Measurements from ENCODE around the gene TRMT61A. TPM values are rescaled to one million over a fixed set of nuclear protein-coding genes. Genes with fewer than 3 reads are reported as not detected.

TRMT61A gene
- total and polyA plus RNA-seq, 2 of the 4 experiments (the other 2 are of a cell fraction), result 5.7 to 16.2 TPM

DNA sequence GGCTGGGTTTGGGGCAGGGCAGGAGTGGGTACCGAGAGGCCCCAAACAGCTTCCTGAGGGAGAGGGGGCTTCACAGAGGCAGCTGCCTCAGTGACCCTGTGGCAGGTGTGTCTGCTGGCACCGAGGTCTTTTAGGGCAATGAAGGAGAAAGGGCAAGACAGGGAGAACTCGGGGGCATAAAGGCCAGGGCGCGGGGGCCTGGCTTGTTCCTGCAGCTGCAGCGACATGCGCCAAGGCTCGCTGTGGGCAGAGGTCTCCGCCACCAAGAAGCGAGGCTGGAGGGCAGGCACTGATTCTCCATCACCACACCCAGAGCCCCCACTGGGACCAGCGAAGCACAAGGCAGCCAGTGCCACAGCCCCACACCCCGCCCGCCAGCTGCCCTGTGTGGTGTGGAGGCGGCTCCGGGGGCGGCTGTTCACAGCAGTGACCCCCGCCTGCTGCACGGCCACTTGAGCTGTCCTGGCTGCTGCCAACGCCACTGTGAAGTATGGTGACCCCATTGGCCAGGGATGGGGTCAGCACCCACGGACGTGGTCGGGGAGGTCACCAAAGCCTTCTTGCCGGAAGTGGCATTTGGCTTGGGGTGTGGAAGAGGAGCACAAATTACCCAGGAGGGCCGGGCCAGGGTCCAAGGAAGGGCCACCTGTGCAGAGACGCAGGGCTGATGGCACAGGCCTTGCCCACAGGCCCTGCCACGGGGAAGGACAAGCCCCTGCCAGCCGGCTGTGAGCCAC is 17.1 kb downstream of the TRMT61A start:
- Histone ChIP-seq H2BK20ac (ENCODE audit: low read depth, low read length) (no peak overlapping the region), H3K27ac (ENCODE audit: insufficient read depth, low read length) (no peak overlapping the region), H3K4me2 (ENCODE audit: low read depth, low read length) (no peak overlapping the region), H4K8ac (ENCODE audit: low read depth in 2 of 2, low read length in 2 of 2) (no peak overlapping the region), H3K36me3 (ENCODE audit: control insufficient read depth, insufficient read depth, low read length) (no peaks in the 10 kb centered on the region), H3K27me3 (ENCODE audit: control insufficient read depth, insufficient read depth, low read length) (no peaks in the 10 kb centered on the region), H4K5ac (ENCODE audit: low read depth, low read length) (no peak overlapping the region), H3K9ac (ENCODE audit: low read depth, low read length) (no peak overlapping the region), H3K9me3 (ENCODE audit: control insufficient read depth, insufficient read depth, low read length) (no peaks in the 10 kb centered on the region), H3K4me3 (ENCODE audit: insufficient read depth, low read depth, low read length) (no peak overlapping the region), H3K14ac (replicated peaks; ENCODE audit: low read depth, low read length) (no peak overlapping the region), H2BK120ac (ENCODE audit: low read depth, low read length) (no peak overlapping the region), H3K79me1 (ENCODE audit: low read depth in 1 of 2, low read length in 2 of 2) (no peaks in the 10 kb centered on the region; a peak in 1 of 4 replicates), H3K4ac (ENCODE audit: low read depth, low read length) (no peak overlapping the region), H2AK9ac (replicated peaks; ENCODE audit: low read depth, low read length, poor library complexity) (no peak overlapping the region), H3K18ac (ENCODE audit: low read depth, low read length) (no peak overlapping the region), H4K20me1 (ENCODE audit: insufficient read depth, low read length) (peaks cover 8% of the 10 kb centered on the region; the same call in 1 of the 2 replicates), H3K4me1 (ENCODE audit: control insufficient read depth, insufficient read depth, low read length) (peaks cover 16% of the 10 kb centered on the region), H2AK5ac (ENCODE audit: low read depth, low read length) (no peak overlapping the region), H3K9me1 (ENCODE audit: insufficient read depth, low read length) (no peaks in the 10 kb centered on the region), H2BK5ac (ENCODE audit: low read depth, low read length, poor library complexity, severe bottlenecking) (no peak overlapping the region), H3K23ac (ENCODE audit: low read depth, low read length) (no peak overlapping the region), H2AFZ (replicated peaks; ENCODE audit: low read length, poor library complexity) (no peak overlapping the region), H4K91ac (ENCODE audit: insufficient read depth, low read depth, low read length) (no peak overlapping the region), H3K56ac (ENCODE audit: extremely low read depth, insufficient read depth, low read length) (no peak overlapping the region), H2BK15ac (ENCODE audit: low read depth, low read length) (no peak overlapping the region)
- ATAC-seq (ENCODE audit: low read depth), result no peak
- ChIA-PET CTCF (no interaction called here), POLR2A (ENCODE audit: unreplicated experiment) (no interaction called here)
- in situ Hi-C loops (cut with MboI; ENCODE audit: low sequenced_read_pairs) (no loop called here), dilution Hi-C loops (cut with HindIII; ENCODE audit: low sequenced_read_pairs, unreplicated experiment) (no loop called here), intact Hi-C loops (cut with micrococcal nuclease) (loop anchor here (1.0 kb wide), 2 partner anchors 28 to 46 kb away; no protein-coding TSS in a partner anchor)
- no peak for DNase-seq
- no TSS peak for BruUV-seq (replicated peaks)
- TF ChIP-seq MAZ (IDR thresholded peaks at IDR 0.05; ENCODE audit: borderline replicate concordance, low read depth, low read length) (no peak), BHLHE40 (IDR thresholded peaks at IDR 0.05; ENCODE audit: low read depth, low read length) (no peak), CEBPB (IDR thresholded peaks at IDR 0.05; ENCODE audit: low read depth, low read length) (no peak), MXI1 (IDR thresholded peaks at IDR 0.05; ENCODE audit: borderline replicate concordance, low read depth, low read length) (no peak)
- WGBS, 2 experiments (ENCODE audit: extremely low coverage in 2 of 2, insufficient read length in 1 of 2), result 76% methylated on average over 13 of the region's 27 CpGs; no CpG with 5 or more reads in 1 of the 2 experiments
